ENCODE results near the gene LHFPL2. TPM values are rescaled to one million over a fixed set of nuclear protein-coding genes. Genes with fewer than 3 reads are reported as not detected.
"Not testable (repeated sequence)": the region's sequence is repeated elsewhere in the genome, so short reads cannot be mapped to it uniquely, and the experiment has no call there.

The LHFPL2 gene
- total RNA-seq, 1 experiment from 2014 or later = 8.4 TPM

DNA sequence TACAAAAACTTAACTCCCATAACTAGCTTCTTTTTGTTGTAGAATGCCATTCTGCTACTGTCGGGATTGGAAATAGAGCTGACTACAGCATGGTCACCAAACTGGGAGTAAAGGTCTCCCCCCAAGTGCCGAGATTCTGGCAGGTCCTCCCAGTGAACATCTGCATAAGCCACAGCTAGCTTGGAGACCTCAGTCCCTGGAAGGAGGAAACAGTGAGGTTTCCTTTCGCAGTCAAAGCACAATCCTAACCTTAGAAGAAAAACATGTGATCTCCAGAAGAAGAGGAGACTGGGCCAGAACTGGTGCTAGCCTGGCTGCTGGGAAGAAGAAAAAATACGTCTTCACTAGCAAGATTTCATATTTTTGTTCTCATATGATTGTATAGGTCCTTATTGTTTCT, 160.7 kb downstream of the LHFPL2 start:
- DNase-seq (ENCODE audit: extremely low read depth, low read depth) = no peak

- no peak for DNase-seq (ENCODE audit: extremely low read depth, low read depth)
Measured at GRCh38 chr5:78486218-78486617, 162.4 kb downstream of the LHFPL2 start.

- no peak for DNase-seq (ENCODE audit: extremely low read depth, low read depth)
Measured at GRCh38 chr5:78483809-78484521, 164.6 kb downstream of the LHFPL2 start.

DNA sequence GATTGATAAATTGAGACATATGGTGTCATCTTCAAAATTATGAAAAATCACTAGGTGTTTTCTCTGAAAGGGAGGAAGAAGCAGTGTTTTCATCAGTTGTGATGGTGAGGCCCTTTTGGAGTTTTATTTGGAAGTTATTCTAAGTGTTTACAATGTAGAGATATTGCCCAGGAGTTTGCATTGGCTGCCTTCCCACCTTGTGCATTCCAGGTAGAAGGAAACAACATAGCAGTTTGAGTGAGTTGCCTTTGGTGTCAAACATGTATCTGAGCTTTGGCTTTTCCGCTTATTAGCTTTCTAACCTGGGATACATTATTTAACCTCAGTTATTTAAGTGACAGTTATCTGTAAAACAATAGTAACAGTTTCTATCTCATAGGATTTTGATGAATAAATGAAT, 165.6 kb downstream of the LHFPL2 start:
- DNase-seq (ENCODE audit: extremely low read depth, low read depth) = no peak

DNA sequence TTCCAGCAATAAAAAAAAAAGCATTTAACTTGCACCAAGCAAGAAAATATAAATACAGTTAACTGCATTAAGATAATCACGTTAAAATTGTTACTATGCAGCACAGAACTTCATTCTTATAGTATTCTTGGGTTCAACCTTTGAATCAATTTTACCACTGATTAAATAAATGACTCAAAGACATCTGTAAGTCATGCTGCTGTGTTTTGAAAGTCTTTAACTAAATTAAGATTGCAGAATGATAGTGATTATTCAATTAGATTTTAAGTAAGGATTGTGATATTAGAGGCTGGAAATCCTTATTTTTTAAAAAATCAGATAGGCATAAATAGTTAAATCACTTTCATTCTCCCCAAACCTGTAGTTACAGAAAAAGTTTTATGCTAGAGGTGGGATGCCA, 171.8 kb downstream of the LHFPL2 start:
- DNase-seq (ENCODE audit: extremely low read depth, low read depth) = no peak

DNA sequence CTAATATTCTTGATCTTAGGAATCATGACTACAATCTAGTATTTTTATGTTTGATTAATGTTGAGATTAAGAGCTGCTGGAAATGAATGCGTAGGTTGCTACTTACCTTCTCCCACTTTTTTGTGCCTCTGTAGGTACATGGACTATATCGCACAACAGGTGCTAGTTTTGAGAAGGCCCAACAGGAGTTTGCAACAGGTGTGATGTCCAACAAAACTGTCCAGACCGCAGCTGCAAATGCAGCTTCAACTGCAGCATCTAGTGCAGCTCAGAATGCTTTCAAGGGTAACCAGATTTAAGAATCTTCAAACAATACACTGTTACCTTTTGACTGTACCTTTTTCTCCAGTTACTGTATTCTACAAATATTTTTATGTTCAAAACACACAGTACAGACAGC, 173.2 kb downstream of the LHFPL2 start:
- DNase-seq (ENCODE audit: extremely low read depth, low read depth) = no peak

DNA sequence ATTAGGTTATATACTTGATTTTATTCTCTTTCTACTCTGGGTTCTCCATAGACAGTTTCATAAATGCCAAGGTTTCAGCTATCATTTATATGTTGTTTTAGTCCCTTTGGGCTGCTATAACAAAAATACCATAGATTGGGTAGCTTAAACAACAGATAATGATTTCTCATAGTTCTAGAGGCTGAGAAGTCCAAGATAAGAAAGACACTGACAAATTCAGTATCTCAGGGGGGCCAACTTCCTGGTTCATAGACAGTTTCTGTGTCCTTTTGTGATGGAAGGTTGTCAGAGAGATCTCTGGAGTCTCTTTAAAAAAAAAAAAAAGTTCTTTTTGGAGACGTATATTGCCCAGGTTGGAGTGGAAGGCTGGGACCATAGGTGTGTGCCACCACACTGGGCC, 174.8 kb downstream of the LHFPL2 start:
- DNase-seq (ENCODE audit: extremely low read depth, low read depth) = no peak

DNA sequence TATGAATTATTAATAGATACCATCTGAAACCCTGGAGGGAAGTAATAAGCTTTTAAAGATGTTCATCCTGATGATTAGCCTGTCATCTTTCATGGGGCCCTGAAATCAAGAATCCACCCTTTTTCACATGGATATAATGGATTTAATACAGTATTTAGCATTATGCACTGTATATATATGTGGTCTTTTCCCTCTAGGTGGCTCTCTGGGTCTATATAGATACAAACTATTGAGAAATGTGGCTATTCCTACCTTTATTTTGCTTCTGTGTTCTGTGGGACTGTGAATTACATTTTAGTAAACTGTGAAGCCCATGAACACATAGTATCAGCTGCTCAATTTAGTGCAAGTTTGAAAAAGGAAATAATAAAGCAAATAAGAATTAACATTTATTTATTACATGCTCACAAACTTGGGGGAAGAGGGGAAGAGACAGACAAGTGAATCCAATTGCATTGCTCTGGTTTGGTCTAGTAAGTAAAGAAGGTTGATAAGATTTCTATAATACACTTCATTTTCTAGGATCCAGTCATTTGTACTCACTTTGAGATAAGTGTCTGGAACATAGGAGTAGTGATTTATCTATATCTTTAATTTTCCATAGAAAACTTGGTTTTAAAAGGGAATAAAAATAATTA, 176.0 kb downstream of the LHFPL2 start:
- no peak for DNase-seq (ENCODE audit: extremely low read depth, low read depth)

DNA sequence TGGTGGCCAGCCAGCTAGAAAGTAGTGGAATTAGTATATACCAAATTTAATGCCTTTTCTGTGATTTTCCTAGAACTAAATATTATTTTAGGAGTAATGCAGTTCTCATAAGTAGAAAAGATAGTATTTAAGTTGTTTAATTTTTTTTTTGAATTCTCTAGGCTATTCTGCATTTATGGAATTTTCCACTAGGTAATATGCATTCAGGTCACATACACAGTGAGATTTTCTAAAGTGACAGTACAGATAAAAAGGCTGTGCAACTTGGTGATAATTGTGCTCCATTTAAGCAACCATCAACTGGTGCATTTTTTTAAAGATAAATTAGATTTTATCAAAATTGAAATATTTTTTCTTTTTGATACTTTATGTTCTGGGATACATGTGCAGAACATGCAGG, 176.7 kb downstream of the LHFPL2 start:
- DNase-seq (ENCODE audit: extremely low read depth, low read depth) = no peak

- DNase-seq (ENCODE audit: extremely low read depth, low read depth) = peak; percentile 21
Measured at GRCh38 chr5:78467752-78468357, 180.7 kb downstream of the LHFPL2 start.

DNA sequence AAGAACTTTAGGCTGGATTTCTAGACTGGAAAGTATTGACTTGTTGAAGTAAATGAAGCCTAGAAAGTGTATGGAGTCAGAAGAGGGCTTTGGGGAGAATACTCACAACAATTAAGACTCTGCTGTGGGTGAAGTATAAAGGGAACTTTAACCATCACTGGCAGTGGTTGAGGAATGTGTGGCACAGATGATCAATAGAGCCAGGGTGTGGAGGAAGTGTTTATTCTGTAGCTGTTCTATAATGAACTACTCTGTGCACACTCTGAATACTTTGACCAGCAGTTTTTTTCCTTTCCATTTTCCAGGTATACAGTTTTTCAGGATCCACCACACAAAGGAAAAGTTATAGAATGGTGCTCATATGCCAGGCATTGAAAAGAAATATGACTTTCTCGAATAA, 181.4 kb downstream of the LHFPL2 start:
- DNase-seq (ENCODE audit: extremely low read depth, low read depth) = no peak

- no peak for DNase-seq (ENCODE audit: extremely low read depth, low read depth)
Measured at GRCh38 chr5:78458843-78459242, 189.7 kb downstream of the LHFPL2 start.

GRCh38 chr5:78457507-78457906, 191.1 kb downstream of the LHFPL2 start:
- DNase-seq (ENCODE audit: extremely low read depth, low read depth) = not testable (repeated sequence)

GRCh38 chr5:78449103-78449502, 199.5 kb downstream of the LHFPL2 start:
- no peak for DNase-seq (ENCODE audit: extremely low read depth, low read depth)

DNA sequence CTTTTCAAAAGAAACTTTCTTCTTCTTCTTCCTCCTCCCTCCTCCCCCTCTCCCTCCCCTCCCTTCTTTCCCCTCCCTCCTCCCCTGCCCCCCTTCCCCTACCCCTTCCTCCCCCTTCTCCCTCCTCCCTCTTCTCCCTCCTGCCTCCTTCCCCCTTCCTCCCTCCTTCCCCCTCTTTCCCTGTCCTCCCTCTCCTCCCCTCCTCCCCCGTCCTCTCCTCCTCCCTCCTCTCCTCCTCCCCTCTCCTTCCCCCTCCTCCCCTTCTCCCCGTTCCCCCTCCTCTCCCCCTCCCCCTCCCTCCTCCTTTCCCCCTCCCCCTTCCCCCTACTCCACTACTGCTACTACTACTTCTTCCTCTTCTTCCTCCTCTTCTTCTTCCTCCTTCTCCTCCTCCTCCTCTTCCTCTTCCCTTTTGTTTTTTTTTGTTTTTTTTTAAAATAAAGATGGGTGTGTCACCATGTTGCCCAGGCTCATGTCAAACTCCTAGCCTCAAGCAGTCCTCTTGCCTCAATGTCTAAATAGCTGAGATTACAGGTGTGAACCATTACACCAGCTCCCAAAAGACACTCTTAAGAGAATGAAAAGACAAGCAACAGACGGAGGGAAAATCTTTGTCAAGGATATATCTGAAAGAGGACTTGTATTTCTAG, 200.7 kb downstream of the LHFPL2 start:
- DNase-seq (ENCODE audit: extremely low read depth, low read depth) = no peak

Measured in NCI-H460 (cell line).